ENCODE data around the gene MKLN1.

MKLN1 gene

DNA sequence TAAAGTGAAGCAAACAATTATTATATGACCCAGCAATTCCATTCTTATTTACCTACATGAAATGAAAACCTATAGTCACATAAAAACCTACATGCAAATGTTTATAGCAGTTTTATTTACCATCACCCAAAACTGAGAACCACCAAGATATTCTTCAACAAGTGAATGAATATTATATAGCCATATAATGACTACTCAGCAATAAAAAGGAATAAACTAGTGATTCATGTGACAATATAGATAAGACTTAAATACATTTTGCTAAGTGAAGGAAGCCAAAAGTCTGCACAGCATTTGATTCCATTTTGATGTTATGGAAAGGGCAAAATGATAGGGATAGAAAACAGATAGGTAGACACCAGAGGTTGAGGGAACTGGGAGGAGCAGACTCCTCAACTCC is 197.0 kb downstream of the MKLN1 start:
- no peak for DNase-seq

DNA sequence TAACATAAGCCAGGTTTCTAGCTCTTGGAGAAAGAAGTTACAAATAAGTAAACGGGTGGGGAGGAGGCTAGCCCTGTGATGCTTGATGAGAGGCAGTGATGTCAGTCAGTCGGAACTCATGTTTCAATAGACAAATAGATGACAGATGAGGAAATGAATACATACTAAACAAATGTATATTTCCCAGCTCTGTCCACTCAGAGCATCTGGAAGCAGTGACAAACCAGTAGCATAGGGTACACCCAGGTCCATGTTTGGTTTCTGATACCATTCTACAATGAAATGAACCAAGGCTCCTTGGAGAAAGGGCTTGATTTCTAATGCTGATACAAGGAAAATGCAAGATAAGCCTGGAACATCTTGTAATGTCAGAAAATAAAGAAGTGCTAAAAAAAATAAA is 198.1 kb downstream of the MKLN1 start:
- no peak for DNase-seq

DNA sequence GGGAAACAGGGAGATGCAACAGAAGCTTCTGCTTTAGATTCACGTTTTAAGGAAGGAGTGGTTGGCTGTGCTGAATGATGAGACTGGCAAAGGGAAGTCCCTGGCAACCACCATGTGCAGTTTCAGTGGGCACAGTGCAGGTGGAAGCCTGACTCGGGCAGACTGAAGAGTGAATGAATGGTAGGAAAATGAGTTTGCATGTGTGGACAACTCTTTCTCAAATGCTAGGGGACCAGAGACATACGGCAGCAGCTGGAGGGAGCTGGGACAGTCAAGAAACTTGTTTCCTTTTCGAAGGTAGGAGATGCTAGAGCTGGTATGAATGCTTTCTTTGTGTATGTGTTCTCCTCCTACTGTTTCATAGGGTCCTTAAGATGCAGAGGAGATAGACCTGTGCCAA is 199.8 kb downstream of the MKLN1 start:
- no peak for DNase-seq

DNA sequence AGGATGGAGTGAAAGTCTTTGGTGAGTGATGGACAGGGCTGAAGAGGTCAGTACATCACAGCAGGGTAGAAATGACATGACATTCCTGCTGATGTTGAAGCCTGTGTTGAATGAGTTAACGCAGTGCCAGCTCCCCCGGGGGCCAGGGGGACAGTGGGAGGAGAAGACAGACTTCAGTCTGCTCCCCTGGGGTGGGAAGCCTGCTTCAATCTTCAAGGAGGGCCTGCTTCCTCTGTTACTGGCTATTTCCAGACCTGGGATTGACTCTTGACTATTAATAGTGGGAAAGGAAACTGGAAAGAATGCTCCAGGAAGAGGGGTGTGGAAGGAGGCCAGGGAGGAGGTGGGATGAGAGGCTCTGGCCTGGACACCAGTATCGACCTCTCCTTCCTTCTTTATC is 201.5 kb downstream of the MKLN1 start:
- no peak for DNase-seq

DNA sequence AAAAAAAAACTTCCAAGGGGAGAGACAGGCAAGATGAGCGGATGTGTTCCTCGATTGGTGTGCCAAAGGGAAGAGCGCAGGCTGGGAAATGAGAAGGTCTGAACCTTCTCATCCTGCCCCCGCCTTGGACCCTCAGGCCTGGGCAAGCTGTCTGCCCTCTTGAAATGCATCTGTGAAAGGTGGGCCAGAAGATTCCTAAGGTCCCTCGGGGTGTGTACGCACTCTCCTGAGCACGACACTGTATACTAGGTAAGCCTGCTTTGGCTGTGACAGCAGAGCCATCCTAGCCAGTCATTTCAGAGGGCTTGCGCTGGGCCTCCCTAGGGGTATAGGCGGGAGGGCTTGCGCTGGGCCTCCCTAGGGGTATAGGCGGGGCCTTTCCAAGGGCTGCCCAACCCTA is 201.9 kb downstream of the MKLN1 start:
- DNase-seq: no peak

DNA sequence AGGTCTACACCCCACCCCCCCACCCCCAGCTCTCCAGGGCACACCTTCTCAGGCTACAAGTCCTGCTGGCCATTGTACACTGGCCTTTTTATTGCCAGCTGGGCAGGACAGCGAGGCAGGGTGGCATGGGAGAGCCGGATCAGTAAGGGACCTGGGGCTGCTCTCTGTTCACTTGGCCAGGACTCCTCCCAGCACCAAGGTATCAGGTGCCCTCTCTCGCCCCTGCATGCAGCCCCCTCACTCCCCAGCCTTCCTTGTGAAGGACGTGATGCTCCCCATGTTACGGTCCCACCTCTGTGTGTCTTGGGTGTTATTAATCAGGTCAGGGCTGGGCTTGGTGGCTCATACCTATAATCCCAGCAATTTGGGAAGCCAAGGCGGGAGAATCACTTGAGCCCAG is 202.5 kb downstream of the MKLN1 start:
- no peak for DNase-seq

DNA sequence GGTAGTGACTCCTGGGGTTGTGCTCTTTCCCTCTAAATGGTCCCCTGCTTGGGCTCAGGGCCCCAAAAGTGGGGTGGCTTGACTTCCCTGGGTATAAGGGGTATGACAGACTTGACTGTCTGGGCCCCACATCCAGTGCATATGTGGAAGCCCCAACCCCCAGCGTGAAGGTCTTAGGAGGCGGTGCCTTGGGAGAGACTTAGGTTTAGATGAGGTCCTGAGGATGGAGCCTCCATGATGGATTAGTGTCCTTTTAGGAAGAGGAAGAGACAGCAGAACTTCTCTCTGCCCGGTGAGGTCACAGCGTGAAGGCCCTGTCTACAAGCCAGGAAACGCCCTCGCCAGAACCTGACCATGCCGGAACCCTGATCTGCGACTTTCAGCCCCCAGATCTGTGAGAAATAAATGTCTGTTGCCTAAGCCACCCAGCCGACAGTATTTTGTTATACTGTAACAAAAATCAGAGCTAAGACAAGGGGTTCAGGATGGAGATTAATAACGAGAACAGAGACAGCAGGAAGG is 205.0 kb downstream of the MKLN1 start:
- DNase-seq: no peak

DNA sequence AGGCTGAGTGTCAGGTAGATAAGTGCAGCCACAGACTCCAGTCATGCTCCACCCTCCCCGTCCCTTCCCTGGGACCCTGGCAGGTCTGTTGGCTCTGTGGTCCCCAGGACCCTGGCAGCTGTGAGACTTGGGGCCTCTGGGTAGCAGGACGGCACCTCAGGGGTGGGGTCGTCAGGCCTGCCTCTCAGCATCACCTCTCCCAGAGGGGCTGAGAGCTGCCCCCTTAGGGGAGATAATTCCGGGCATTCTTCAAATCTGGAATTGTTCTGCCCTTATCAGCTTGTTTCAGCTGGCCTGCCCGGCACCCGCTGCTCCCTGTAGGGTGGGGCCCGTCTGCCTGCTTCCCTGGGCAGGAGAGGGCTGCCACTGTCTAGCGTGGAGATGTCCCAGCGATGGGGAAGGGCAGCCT is 205.5 kb downstream of the MKLN1 start:
- DNase-seq: no peak

DNA sequence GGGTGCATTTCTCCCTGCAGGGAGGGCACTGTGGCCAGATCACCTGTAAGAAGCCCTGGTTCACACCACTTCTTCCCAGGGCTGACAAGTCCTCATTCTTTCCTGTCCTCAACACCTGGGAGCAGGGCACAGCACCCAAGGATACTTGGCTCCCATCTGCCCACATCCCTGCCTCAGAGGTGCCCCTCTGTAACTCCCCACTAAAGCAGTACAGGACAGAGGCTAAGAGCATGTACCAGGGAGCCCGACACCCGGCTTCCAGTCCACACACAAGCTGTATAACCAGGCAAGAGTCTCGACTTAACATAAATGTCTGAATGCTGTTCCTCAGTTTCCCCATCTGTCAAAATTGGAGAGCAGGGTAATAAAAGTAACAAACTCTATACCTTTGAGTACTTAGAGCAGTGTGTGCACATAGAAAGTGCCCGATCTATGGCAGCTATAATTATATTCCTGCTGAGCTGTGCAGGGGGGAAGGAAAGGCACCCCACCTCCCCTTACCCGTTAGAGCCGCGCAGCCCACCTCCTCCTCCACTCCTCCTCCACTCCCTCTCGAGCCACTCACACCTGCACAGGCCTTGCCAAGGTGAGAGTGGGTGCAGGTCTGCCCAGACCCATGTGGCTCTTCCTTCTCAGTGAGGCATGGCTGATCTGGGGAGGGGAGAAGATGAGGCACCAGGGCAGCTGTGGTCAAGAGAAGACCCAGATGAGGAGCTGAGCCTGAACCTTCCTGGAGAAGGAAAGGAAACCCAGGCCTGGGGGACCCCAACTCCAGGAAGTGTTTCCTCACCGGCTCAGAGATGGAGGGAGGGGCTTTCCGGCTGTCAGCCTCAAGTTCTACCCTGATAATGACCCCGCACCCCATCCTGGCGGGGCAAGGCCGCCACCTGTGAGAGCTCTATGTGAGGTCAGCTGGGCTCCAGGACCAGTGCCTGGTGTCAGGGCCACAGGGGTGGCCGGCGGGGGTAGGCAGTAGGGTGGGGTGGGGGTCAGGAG is 206.2 kb downstream of the MKLN1 start:
- DNase-seq: no peak

DNA sequence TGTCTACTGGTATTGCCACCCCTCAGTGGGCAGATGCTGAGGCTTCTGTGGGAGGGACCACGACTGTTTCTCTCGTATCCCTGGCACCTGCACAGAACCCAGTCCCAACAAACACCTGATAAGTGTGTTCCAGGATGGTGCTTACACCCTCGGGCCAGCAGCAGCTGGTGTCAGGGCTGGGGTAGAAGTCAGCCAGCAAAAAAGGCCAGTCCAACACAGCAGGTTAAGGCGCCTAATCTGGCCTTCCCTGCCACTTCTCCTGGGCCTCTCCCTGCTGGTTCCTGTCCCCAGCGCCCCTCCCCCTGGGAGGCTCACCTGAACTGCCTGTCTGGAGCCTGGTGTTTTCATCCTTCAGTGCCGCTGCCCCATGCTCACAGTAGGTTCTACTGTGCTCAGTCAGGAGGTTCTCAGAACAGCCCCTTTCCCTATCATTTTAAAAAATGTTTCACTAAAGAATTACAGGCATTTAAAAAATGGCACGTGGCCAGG is 208.7 kb downstream of the MKLN1 start:
- no peak for DNase-seq

DNA sequence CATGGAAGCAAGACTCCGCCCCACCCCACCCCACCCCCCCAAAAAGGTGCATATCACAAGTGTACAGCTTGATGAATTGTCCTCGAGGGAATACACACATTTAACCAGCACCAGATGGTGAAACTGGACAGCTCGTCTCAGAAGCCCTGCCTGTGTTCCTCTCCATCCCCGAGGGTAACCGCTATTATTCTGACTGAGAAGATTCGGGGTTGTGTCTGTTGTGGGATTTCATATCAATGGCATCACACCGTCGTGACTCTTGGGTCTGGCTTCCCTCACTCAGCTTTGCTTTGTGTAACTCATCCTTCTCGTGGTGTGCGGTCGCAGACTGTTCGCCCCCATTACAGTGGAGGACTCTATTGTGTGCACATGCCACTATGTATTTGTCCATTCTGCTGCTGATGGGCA is 209.9 kb downstream of the MKLN1 start:
- no peak for DNase-seq

DNA sequence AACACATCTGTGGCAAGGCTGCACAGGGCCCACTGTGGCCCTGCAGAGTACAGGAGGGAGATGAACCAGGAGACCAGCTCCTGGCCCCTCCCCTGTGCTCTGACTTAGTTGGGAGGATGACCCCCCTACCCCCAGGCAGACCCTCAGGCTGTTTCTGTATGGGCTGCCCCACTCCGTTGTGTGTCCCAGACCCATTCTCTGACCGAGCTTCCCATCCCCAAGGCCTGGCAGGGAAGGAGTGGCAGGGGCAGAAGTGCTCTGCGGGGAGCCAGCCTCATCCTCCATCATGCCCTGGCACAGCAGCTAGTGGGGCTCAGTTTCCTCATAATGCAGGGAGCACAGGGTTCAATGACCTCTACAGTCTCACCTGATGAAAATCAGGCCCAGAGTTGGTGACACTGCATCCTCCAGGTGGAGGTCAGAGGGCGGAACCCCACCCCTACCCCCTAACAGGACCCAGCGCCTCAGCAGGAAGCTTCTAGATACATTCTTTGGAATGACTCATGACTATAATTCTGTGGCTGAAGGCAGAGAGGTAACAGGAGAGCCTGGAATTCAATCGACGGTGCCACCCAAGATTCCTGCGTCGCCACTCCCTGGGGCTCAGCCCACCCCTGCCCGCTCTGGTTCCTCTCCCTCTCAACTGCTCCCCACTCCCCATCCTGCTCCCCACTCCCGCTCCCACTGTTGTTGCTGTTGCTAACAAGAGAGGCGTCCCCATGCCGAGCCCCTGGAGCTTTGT is 210.6 kb downstream of the MKLN1 start:
- no peak for DNase-seq

DNA sequence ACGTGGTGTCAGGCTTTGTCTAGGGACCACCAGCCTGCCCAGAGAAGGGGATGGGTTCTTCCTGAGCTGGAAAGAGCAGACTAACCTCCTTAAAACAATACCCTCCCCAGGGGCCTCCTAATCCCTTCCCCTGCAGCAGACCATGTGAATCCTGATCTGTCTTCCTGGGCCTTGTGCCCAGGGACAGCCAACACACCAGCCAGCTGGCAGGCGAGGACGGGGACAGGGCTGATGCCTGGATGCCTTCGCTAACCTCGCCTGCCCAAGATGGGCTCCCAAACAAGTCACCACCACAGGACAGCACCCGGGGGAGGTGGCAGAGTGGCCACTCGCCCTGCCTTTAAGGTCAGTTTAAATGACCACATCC is 211.1 kb downstream of the MKLN1 start:
- no peak for DNase-seq

DNA sequence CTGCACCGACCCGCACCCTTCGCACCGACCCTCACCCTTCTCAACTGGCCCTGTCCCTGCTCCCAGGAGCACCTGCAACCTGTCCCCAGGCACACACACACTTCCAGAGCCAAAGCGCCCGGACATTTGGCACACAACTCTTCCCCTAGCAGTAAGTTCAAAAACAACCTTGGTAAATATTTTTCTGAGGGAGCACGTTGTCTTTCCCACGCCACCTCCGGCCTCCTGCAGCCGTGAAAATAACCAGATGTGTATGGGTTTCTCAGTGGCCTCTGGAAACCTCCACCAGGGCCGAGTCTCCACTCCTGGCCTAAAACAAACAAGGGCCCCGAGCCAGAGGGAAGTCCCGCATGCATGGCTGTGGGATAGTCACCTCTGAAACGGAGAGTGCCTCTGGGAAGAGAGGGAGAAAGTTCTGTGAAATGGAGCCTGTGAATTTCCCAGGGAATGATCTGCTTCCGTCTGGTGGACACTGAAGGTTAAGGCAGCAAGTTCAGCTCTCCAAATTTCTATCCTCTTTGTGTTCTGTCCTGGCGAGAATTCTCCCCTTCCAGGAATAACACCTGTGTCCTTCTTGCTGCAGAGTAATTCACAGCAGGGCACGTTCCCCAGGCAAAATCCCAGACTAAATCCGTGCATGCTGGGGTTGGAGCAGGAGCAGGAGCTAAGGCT is 213.0 kb downstream of the MKLN1 start:
- DNase-seq: no peak

DNA sequence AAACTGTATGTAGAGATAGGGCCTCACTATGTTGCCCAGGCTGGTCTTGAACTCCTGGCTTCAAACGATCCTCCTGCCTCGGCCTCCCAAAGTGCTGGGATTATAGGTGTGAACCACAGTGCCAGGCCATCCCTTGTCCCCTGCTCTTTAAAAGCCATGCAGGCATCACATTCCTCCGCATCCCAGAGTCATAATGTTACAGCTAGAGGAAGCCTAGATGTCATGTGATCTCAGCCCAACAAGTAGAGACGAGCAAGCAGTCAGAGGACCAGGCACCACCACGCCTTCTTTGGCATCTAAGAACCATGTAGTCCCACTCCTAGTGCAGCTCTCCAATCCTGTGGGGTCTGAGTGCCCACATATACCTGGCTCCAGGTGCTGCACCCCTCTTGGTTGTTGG is 215.6 kb downstream of the MKLN1 start:
- no peak for DNase-seq

DNA sequence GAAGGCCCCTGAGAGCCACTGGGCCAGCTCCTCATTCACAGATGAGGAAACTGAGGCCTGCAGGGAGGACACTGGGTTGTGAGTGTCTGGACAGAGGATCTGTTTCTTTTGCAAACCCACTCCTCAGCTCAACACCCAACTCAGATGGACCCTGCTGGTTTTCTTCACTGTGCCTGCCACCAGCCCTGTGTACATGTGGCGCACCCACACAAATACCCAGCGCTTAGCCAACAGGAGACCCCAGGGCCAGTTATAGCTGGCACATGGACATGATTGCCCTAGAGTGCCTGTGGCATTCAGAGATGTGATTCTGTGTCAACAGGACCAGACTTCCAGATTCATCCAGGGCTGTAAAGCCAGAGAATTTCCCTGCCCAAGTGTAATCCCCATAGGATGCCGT is 216.3 kb downstream of the MKLN1 start:
- no peak for DNase-seq

DNA sequence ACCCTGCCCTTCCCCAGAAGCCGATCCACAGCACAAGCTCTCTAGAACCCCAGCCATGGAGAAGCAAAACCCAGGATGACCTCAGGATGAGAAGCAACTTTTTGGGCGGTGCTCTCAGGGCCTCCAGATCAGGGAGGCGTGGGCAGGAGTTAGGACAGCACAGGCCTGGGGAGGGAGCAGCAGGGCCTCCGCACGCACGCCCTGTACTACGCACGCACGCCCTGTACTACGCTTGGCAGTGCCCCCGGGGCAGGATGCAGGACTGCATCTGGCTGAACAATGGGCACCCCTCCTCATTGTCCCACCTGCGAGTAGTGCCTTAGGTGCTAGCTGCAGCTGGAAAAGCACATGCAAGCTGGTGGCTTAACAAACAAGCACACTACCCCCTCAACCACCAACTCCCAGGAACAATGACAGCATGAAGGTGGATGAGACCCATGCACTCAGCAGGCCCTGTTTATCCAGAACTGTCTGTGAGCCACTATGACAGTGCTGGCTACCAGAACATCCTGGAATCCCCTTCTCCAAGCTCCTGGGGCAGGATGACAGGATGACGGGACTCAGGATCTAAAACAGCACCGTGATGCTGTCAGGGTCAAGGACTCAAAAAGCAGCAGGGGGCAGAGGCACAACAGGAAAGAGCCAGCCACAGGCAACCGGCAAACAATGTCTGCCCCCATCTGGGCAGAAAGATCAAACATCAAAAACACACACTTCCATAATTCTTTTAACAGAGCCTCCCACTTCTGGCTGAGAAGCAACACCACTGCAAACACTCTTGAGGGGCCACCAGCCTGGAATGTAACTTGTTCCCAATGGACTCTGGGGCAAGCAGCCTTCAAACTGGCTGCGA is 217.0 kb downstream of the MKLN1 start:
- no peak for DNase-seq

DNA sequence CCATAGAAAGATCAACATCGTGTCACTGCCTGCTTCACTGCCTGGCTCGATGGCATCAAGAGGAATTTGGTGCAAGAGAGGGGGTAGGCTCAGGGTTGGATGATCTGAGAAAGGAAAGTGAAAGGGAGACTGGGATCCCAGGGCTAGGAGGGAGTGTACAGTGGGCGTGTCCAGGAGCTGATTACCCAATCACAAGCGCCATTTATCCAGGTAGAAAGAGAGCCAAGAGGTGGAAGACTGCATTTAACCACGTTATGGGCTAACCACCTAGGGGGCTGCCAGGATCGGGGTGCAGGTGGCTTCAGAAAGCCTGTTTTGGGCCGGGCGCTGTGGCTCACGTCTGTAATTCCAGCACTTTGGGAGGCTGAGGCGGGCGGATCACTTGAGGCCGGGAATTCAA is 218.4 kb downstream of the MKLN1 start:
- DNase-seq: no peak
